Dermis microvascular lymphatic vessel endothelial cell (primary cell): Measurements from ENCODE around the gene WDR90. TPM values are rescaled to one million over a fixed set of nuclear protein-coding genes. Genes with fewer than 3 reads are reported as not detected.

Source experiments
- DNase-seq, 2 donors: peaks; one replicate each; pipeline versions ENCODE4 v3.0.0 to v3.0.0-alpha.2; 2010; ENCODE audit warnings: low read depth in 2 of 2
- total RNA-seq: library from RNA; depleted of rRNA; stranded (reverse); fragments of >200 nt; gene quantifications from 2 replicates; pipeline ENCODE4 v1.2.1, GENCODE V29; 2014

Gene WDR90
- total RNA-seq, 1 donor from 2014 or later = 6.8 TPM

GRCh38 chr16:637081-638018 lies 11.8 kb upstream of the WDR90 start:
- DNase-seq = peak; percentile 66 to 91

- no peak for DNase-seq
Measured at GRCh38 chr16:638034-638543, 11.1 kb upstream of the WDR90 start.

GRCh38 chr16:638836-639235 lies 10.3 kb upstream of the WDR90 start:
- DNase-seq = no peak

GRCh38 chr16:640614-641013 lies 8.6 kb upstream of the WDR90 start:
- DNase-seq = no peak

GRCh38 chr16:641326-642188 lies 7.6 kb upstream of the WDR90 start, which contains the start of gene MCRIP2:
TSS of gene MCRIP2 (plus strand) at chr16:641828. CDS start at chr16:641992, 164 bp downstream.
- peak in 1 of 2 donors; percentile 66 for DNase-seq

GRCh38 chr16:642189-643049 lies 6.7 kb upstream of the WDR90 start:
- no peak for DNase-seq

GRCh38 chr16:643050-643368 lies 6.2 kb upstream of the WDR90 start:
- DNase-seq = no peak

- no peak for DNase-seq
Measured at GRCh38 chr16:644556-644955, 4.6 kb upstream of the WDR90 start.

- no peak for DNase-seq
Measured at GRCh38 chr16:645852-646678, 3.1 kb upstream of the WDR90 start.

GRCh38 chr16:646679-647172 lies 2.4 kb upstream of the WDR90 start:
- DNase-seq = no peak

- no peak for DNase-seq
Measured at GRCh38 chr16:647173-647902, 1.8 kb upstream of the WDR90 start.

GRCh38 chr16:648071-648780 lies 939 bp upstream of the WDR90 start:
- peak in 1 of 2 donors; percentile 27 for DNase-seq

GRCh38 chr16:649631-650030 lies 466 bp downstream of the WDR90 start:
- DNase-seq = no peak

- DNase-seq = no peak
Measured at GRCh38 chr16:651844-652243, 2.7 kb downstream of the WDR90 start.

- no peak for DNase-seq
Measured at GRCh38 chr16:652454-653305, 3.5 kb downstream of the WDR90 start.

GRCh38 chr16:654034-654433 lies 4.9 kb downstream of the WDR90 start:
- no peak for DNase-seq

GRCh38 chr16:657487-657886 lies 8.3 kb downstream of the WDR90 start:
- DNase-seq = no peak
